ENCODE data around the gene BCL10. TPM values are rescaled to one million over a fixed set of nuclear protein-coding genes. Genes with fewer than 3 reads are reported as not detected.

The BCL10 gene
- total RNA-seq, 1 experiment from 2014 or later, result 26.1 TPM

DNA sequence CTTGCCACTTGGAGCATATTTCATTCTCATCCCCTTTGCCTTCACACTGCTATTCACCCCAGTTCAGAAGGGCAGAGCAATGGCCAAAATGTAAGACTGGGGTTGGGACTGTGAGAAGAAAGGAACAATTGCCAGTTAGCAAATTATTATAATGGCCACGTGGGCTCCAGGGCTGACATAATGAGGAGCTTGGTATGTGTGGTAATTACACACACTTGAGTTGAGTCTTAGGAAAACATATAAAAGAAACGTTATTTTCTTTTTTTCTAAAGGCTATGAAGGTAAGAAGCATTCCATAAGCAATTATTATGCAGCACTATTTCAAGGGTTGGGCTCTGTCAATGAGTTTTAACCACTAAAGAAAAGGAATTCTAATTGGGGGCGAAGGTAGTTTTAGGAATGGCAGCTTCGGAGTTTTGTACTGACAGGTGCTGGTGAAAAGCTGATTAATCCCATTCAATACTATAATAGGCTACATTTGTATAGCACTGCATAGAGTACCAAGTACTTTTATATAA, 32.5 kb upstream of the BCL10 start:
- H3K4me1 Mint-ChIP-seq, result peaks cover 18% of the 10 kb centered on the region in 2 experiments

More for the DNA sequence above, 32.5 kb upstream of the BCL10 start:
- Histone ChIP-seq H3K9ac (ENCODE audit: extremely low read depth, insufficient read length, low read length) (no peak overlapping the region), H3K27me3 (ENCODE audit: insufficient read depth, low read length) (no peaks in the 10 kb centered on the region), H2BK120ac (ENCODE audit: low read depth, low read length, poor library complexity, severe bottlenecking) (no peak overlapping the region), H3K79me2 (ENCODE audit: insufficient read depth, low read length) (no peaks in the 10 kb centered on the region), H2AK5ac (ENCODE audit: insufficient read length, low read length) (no peak overlapping the region), H2AFZ (ENCODE audit: low read length) (no peak overlapping the region), H3T11ph (ENCODE audit: low read length) (no peak overlapping the region), H2BK5ac (ENCODE audit: insufficient read length, low read length) (no peak overlapping the region), H3K23ac (ENCODE audit: insufficient read length, low read depth, low read length) (no peak overlapping the region), H4K5ac (ENCODE audit: insufficient read length, low read depth, low read length) (no peak overlapping the region), H4K20me1 (ENCODE audit: control insufficient read depth, insufficient read depth, insufficient read length) (no peaks in the 10 kb centered on the region), H3K14ac (ENCODE audit: insufficient read depth, low read length) (no peak overlapping the region), H3K79me1 (ENCODE audit: insufficient read depth, low read depth, low read length, poor library complexity, severe bottlenecking) (no peaks in the 10 kb centered on the region), H2BK15ac (ENCODE audit: low read depth, low read length) (no peak overlapping the region), H4K8ac (replicated peaks; ENCODE audit: insufficient read length, low read depth, low read length) (no peak overlapping the region), H3K4ac (ENCODE audit: low read depth, low read length) (no peak overlapping the region), H2BK20ac (ENCODE audit: low read depth, low read length, poor library complexity, severe bottlenecking) (no peak overlapping the region), H3K18ac (ENCODE audit: insufficient read length, low read depth, low read length) (no peak overlapping the region), H3K4me1 (ENCODE audit: insufficient read depth, low read length) (peaks cover 7% of the 10 kb centered on the region; the same call in 1 of the 2 replicates), H3K56ac (ENCODE audit: insufficient read length, low read depth, low read length) (no peak overlapping the region), H3K23me2 (ENCODE audit: insufficient read length, low read depth, low read length, poor library complexity, severe bottlenecking) (no peaks in the 10 kb centered on the region), H3K4me2 (ENCODE audit: insufficient read depth, insufficient read length, low read length) (peak overlapping the region; percentile 9), H4K91ac (ENCODE audit: insufficient read length, low read depth, low read length) (no peak overlapping the region), H3K9me3 (ENCODE audit: control insufficient read depth, low read depth, low read length) (no peaks in the 10 kb centered on the region), H2BK12ac (ENCODE audit: insufficient read length, low read depth, low read length) (no peak overlapping the region), H3K27ac (ENCODE audit: insufficient read length, low read depth, low read length) (no peak overlapping the region)
- H3K27ac Mint-ChIP-seq, result no peak overlapping the region
- no peaks in the 10 kb centered on the region for H3K36me3 Mint-ChIP-seq (ENCODE audit: insufficient read depth in 1 of 3, low read depth in 3 of 3)
- no peak overlapping the region for H3K4me3 Mint-ChIP-seq
- DNase-seq, result no peak
- H3K9me3 Mint-ChIP-seq, result no peaks in the 10 kb centered on the region; a peak in 1 of 5 replicates
- no CpG with 5 or more reads among the region's 4 CpGs for WGBS (ENCODE audit: extremely low coverage, insufficient read length, low lambda C conversion rate)
- H3K27me3 Mint-ChIP-seq (ENCODE audit: low read depth), result no peaks in the 10 kb centered on the region
- TF ChIP-seq, protein P1, sequence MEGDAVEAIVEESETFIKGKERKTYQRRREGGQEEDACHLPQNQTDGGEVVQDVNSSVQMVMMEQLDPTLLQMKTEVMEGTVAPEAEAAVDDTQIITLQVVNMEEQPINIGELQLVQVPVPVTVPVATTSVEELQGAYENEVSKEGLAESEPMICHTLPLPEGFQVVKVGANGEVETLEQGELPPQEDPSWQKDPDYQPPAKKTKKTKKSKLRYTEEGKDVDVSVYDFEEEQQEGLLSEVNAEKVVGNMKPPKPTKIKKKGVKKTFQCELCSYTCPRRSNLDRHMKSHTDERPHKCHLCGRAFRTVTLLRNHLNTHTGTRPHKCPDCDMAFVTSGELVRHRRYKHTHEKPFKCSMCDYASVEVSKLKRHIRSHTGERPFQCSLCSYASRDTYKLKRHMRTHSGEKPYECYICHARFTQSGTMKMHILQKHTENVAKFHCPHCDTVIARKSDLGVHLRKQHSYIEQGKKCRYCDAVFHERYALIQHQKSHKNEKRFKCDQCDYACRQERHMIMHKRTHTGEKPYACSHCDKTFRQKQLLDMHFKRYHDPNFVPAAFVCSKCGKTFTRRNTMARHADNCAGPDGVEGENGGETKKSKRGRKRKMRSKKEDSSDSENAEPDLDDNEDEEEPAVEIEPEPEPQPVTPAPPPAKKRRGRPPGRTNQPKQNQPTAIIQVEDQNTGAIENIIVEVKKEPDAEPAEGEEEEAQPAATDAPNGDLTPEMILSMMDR (conservative IDR thresholded peaks at IDR 0.05), result no peak

Data from H9 (cell line).